H1 (cell line): ENCODE measurements around the gene GPS1. TPM values are rescaled to one million over a fixed set of nuclear protein-coding genes. Genes with fewer than 3 reads are reported as not detected.

Source experiments
- CREB1 ChIP-seq: IDR thresholded peaks from 2 replicates; pipeline ENCODE4 v1.6.1; 2012; ENCODE audit warnings: inconsistent platforms
- EP300 ChIP-seq, 2 experiments: IDR thresholded peaks; 1 replicate in 1 of 2; 2 replicates in 1 of 2; pipeline ENCODE4 v1.6.1; 2011 to 2012; ENCODE audit warnings: low read depth in 2 of 2, low read length in 2 of 2, mild to moderate bottlenecking in 2 of 2, borderline replicate concordance in 1 of 2, inconsistent platforms in 1 of 2, moderate library complexity in 1 of 2
- PHF8 ChIP-seq: fragments of 200-600 bp; sonication (generic); conservative IDR thresholded peaks from 2 replicates; pipeline ENCODE4 v1.7.1; 2012; ENCODE audit warnings: low read depth, mild to moderate bottlenecking, inconsistent platforms, low read length, moderate library complexity
- polyA plus RNA-seq, 7 experiments: library from polyadenylated mRNA; depleted of rRNA in 3 of 7; stranded (reverse) in 5 of 7; unstranded in 2 of 7; fragments of >200 nt in 5 of 7; fragments of 200-250 nt in 2 of 7; gene quantifications; 1 replicate in 5 of 7; 2 replicates in 1 of 7; 4 replicates in 1 of 7; pipeline versions ENCODE4 v1.2.1 to v1.2.3, GENCODE V29; 2011 to 2013; ENCODE audit warnings: missing spikeins in 2 of 7, mixed read lengths in 2 of 7
- total RNA-seq: library from RNA; stranded (reverse); fragmentation: NEBNext Ultra II Directional; extraction: Animal tissue kit (Norgen Biotek cat#: 25700); gene quantifications from 2 replicates; pipeline ENCODE4 v1.2.1, GENCODE V29; 2021
- TF ChIP-seq, protein P1 (sequence below): fragments of 300-600 bp; sonication (generic); IDR thresholded peaks from 2 replicates; pipeline ENCODE4 v1.7.1; 2012; ENCODE audit warnings: low read length, moderate library complexity, mild to moderate bottlenecking, inconsistent platforms; ENCODE audit not compliant: insufficient replicate concordance
- TF ChIP-seq, protein P2 (sequence below): IDR thresholded peaks from 2 replicates; pipeline ENCODE4 v1.6.1; 2012; ENCODE audit warnings: low read length, inconsistent platforms
- TF ChIP-seq, protein P3 (sequence below): IDR thresholded peaks from 2 replicates; pipeline ENCODE4 v1.6.1; 2011; ENCODE audit warnings: low read length, improper control_type of control experiment

Gene GPS1
- total and polyA plus RNA-seq, 2 of the 8 experiments (the other 6 are each of a cell fraction or from before 2014, with no cell fraction given), result 153 to 277 TPM

DNA sequence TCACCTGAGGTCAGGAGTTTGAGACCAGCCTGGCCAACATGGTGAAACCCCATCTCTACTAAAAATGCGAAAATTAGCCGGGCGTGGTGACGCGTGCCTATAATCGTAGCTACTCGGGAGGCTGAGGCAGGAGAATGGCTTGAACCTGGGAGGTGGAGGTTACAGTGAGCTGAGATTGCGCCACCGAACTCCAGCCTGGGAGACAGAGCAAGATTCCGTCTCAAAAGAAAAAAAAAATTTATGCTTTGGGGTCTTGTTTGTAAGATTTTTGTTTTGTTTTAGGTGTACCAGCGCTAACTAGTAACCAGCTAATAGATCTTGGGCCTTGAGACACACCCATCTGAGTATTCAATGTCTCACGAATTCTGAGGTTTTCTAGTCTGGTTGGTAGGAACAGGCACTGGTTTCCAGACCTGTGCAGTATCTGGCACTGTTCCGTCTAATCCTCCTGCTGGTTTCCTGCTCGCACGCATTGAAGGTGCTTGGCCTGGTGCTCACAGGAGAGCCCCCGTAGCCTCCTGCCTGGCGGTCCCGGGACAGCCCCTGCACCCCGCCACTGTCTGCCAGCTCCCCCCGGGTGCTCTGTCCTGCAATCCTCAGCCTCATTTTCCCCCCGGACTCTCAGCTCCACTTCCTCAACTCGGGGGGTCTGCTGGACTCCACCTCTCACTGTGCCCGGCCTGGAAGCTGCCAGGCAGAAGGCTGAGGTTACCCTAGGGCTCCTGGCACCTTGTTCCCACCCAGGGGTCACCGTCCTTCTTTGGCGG, 24.5 kb downstream of the GPS1 start (continued):
- TF ChIP-seq, protein P1, sequence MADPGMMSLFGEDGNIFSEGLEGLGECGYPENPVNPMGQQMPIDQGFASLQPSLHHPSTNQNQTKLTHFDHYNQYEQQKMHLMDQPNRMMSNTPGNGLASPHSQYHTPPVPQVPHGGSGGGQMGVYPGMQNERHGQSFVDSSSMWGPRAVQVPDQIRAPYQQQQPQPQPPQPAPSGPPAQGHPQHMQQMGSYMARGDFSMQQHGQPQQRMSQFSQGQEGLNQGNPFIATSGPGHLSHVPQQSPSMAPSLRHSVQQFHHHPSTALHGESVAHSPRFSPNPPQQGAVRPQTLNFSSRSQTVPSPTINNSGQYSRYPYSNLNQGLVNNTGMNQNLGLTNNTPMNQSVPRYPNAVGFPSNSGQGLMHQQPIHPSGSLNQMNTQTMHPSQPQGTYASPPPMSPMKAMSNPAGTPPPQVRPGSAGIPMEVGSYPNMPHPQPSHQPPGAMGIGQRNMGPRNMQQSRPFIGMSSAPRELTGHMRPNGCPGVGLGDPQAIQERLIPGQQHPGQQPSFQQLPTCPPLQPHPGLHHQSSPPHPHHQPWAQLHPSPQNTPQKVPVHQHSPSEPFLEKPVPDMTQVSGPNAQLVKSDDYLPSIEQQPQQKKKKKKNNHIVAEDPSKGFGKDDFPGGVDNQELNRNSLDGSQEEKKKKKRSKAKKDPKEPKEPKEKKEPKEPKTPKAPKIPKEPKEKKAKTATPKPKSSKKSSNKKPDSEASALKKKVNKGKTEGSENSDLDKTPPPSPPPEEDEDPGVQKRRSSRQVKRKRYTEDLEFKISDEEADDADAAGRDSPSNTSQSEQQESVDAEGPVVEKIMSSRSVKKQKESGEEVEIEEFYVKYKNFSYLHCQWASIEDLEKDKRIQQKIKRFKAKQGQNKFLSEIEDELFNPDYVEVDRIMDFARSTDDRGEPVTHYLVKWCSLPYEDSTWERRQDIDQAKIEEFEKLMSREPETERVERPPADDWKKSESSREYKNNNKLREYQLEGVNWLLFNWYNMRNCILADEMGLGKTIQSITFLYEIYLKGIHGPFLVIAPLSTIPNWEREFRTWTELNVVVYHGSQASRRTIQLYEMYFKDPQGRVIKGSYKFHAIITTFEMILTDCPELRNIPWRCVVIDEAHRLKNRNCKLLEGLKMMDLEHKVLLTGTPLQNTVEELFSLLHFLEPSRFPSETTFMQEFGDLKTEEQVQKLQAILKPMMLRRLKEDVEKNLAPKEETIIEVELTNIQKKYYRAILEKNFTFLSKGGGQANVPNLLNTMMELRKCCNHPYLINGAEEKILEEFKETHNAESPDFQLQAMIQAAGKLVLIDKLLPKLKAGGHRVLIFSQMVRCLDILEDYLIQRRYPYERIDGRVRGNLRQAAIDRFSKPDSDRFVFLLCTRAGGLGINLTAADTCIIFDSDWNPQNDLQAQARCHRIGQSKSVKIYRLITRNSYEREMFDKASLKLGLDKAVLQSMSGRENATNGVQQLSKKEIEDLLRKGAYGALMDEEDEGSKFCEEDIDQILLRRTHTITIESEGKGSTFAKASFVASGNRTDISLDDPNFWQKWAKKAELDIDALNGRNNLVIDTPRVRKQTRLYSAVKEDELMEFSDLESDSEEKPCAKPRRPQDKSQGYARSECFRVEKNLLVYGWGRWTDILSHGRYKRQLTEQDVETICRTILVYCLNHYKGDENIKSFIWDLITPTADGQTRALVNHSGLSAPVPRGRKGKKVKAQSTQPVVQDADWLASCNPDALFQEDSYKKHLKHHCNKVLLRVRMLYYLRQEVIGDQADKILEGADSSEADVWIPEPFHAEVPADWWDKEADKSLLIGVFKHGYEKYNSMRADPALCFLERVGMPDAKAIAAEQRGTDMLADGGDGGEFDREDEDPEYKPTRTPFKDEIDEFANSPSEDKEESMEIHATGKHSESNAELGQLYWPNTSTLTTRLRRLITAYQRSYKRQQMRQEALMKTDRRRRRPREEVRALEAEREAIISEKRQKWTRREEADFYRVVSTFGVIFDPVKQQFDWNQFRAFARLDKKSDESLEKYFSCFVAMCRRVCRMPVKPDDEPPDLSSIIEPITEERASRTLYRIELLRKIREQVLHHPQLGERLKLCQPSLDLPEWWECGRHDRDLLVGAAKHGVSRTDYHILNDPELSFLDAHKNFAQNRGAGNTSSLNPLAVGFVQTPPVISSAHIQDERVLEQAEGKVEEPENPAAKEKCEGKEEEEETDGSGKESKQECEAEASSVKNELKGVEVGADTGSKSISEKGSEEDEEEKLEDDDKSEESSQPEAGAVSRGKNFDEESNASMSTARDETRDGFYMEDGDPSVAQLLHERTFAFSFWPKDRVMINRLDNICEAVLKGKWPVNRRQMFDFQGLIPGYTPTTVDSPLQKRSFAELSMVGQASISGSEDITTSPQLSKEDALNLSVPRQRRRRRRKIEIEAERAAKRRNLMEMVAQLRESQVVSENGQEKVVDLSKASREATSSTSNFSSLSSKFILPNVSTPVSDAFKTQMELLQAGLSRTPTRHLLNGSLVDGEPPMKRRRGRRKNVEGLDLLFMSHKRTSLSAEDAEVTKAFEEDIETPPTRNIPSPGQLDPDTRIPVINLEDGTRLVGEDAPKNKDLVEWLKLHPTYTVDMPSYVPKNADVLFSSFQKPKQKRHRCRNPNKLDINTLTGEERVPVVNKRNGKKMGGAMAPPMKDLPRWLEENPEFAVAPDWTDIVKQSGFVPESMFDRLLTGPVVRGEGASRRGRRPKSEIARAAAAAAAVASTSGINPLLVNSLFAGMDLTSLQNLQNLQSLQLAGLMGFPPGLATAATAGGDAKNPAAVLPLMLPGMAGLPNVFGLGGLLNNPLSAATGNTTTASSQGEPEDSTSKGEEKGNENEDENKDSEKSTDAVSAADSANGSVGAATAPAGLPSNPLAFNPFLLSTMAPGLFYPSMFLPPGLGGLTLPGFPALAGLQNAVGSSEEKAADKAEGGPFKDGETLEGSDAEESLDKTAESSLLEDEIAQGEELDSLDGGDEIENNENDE, result no peak
- TF ChIP-seq CREB1 (no peak), PHF8 (no peak), EP300 (IDR thresholded peaks at IDR 0.05; ENCODE audit: borderline replicate concordance in 1 of 2, low read depth in 2 of 2, low read length in 2 of 2) (no peak)
- TF ChIP-seq, protein P2, sequence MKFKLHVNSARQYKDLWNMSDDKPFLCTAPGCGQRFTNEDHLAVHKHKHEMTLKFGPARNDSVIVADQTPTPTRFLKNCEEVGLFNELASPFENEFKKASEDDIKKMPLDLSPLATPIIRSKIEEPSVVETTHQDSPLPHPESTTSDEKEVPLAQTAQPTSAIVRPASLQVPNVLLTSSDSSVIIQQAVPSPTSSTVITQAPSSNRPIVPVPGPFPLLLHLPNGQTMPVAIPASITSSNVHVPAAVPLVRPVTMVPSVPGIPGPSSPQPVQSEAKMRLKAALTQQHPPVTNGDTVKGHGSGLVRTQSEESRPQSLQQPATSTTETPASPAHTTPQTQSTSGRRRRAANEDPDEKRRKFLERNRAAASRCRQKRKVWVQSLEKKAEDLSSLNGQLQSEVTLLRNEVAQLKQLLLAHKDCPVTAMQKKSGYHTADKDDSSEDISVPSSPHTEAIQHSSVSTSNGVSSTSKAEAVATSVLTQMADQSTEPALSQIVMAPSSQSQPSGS, result no peak
- TF ChIP-seq, protein P3, sequence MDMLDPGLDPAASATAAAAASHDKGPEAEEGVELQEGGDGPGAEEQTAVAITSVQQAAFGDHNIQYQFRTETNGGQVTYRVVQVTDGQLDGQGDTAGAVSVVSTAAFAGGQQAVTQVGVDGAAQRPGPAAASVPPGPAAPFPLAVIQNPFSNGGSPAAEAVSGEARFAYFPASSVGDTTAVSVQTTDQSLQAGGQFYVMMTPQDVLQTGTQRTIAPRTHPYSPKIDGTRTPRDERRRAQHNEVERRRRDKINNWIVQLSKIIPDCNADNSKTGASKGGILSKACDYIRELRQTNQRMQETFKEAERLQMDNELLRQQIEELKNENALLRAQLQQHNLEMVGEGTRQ, result no peak
